Dermis blood vessel endothelial cell (primary cell): ENCODE data around the gene RALA. TPM values are rescaled to one million over a fixed set of nuclear protein-coding genes. Genes with fewer than 3 reads are reported as not detected.
A peak's percentile ranks its signal among the peaks of the same experiment; 100 is the strongest.

Experiments used
- DNase-seq: peaks from one replicate; pipeline ENCODE4 v3.0.0; 2010
- total RNA-seq: library from RNA; depleted of rRNA; stranded (reverse); fragments of >200 nt; gene quantifications from 2 replicates; pipeline ENCODE4 v1.2.3, GENCODE V29; 2014

RALA gene
- 36.9 and 49.4 TPM in 2 replicates for total RNA-seq

GRCh38 chr7:39623047-39623731, at the start of gene RALA:
TSS of gene RALA (plus strand) at chr7:39623572. CDS start at chr7:39686668, 63,096 bp downstream.
- peak; percentile 89 for DNase-seq

DNA sequence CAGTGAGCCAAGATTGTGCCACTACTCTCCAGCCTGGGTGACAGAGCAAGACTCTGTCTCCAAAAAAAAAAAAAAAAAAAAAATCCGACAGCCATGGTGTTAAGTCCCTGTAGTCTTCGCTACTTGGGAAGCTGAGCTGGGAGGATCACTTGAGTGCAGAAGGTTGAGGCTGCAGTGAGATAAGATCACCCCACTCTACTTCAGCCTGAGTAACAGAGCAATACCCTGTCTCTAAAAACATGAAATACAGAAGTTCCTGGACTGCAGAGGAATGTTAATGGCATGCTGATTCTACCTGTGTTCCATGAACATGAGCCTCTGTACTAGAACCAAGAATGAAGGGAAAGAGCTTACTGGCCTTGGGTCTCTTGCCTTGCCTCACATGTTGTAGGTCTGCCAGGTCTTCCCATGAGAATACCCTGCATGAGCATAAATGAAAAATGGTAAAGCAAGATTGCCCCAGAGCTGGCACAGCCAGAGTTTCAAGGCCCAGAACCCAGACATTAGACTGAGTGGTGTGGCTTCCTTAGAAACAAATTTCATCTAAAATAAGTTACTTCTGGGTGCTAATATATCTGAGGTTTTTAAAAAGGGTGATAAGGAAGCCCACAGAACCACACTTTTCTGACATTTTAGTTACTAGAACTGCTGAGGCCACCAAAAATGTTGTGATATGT, 48.6 kb upstream of the RALA start:
- no peak for DNase-seq

DNA sequence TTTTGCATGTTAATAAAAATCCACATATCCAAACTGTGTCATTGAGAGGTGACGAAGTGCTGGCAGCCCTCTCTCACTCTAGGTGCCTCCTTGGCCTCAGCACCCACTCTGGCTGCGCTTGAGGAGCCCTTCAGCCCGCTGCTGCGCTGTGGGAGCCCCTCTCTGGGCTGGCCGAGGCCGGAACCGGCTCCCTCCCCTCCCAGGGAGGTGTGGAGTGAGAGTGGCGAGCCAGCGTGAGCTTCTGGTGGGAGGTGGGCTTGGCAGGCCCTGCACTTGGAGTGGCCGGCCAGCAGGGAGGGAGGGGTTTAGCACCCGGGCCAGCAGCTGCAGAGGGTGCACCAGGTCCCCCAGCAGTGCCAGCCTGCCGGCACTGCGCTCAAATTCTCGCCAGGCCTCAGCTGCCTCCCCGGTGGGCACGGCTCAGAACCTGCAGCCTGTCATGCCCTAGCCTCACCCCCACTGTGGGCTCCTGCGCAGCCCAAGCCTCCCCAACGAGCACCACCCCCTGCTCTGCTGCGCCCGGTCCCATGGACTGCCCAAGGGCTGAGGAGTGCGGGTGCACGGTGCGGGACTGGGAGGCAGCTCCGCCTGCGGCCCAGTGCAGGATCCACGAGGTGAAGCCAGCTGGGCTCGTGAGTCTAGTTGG, 46.0 kb upstream of the RALA start:
- DNase-seq = no peak

DNA sequence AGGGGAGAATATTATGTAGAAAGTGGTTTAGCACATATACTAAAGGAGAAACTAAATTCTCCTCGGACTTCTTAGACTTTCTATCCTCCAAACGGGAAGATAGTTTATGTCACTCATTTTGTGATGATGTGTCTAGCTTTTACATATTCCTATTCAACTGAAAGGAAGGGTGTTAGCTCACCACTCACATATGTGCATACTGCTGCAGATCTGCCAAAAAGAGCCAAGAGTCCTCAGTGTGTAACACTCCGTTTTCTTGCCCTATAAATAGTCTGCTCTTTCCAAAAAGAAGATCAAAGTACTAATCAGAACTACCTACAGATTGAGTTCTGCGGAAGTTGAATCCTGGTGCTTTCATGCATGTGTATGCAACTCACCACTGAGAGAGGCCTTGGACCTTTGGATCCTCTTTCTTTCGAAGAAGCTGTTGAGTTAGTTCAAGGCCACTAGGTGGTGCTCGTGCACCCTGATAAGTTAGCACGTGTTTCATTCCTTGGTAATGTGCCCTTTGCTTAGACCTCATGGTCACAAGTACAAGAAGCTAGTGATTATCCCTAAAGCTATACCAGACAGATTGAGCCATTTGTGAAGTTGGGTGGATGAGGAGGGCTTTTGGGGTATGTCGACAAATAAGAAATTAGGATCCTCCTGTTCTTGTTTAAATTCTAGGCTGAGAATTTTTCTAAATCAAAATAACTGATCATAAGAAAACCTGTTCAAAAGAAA, 43.1 kb upstream of the RALA start:
- DNase-seq = peak; percentile 98

DNA sequence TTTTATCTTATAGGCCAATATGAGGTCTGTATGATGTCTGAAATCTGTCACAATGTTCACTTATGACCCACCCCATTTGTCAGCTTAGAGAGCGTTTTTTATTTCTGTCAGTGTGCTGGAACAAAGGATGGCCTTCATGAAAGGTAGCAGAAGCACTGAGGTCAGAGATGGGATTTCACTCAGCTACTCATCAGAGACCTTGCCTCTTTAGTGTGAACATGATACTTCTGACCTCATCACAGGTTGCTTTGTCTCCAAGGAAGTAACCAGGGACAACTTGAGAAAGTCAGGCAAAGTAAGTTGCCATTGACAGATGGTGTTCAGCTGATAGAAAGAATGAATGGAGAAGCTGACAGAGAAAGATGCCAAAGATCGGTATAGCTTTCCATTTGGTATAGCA, 40.8 kb upstream of the RALA start:
- DNase-seq = no peak

DNA sequence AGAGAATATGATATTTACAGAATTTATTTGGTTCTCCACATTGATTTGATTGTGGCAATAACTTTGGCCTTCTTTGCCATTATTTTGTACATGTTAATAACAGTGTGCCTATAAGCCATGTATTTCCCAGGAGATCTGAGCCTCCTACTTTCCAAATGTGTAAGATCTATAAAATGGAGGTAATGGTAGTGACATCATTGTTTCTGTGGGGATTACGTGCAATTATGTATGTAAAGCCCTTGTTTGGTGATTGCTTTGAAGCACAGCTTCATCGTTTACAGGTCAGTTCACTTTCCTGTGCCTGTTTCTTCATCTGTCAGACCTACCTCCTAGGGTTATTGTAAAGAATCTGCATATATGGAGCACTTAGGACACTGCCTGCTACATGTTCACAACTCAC, 39.8 kb upstream of the RALA start:
- DNase-seq = no peak

- no peak for DNase-seq
Observed at GRCh38 chr7:39587393-39587792, 36.0 kb upstream of the RALA start.

GRCh38 chr7:39588416-39588815, 35.0 kb upstream of the RALA start:
- no peak for DNase-seq

DNA sequence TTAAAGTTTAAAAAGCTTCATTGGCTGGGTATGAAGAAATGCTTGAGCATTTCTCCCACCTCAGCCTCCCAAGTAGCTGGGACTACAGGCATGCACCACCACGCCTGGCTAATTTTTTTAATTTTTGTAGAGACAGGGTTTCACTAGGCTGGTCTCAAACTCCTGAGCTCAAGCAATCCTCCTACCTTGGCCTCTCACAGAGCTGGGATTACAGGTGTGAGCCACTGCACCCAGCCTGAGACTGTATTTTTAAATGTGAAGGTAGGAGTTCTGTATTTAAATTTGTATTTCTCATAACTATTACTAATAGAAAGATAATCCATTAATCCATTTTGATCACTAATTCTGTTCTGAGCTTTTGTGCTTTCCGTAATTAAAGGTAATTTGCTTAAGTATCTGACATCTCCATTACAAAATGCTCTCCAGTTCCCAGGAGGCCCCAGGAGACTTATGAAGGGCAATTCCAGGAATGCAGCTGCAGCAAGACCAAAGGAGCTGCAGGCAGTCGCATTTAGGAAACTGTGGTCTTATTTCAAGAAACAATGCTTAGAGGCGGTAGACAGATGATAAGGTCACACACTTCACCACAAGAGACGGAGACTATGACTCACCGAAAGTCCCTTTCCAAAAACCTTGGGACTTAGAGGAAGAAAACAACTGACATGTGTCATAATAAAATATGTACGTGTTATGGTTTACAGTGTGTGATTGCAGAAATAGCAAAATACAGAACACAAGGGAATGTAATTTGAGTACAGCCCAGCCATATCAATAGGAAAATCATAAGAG, 33.9 kb upstream of the RALA start:
- peak; percentile 96 for DNase-seq

GRCh38 chr7:39592586-39592985, 30.8 kb upstream of the RALA start:
- DNase-seq = peak; percentile 75

GRCh38 chr7:39594988-39595620, 28.3 kb upstream of the RALA start:
- peak; percentile 91 for DNase-seq

DNA sequence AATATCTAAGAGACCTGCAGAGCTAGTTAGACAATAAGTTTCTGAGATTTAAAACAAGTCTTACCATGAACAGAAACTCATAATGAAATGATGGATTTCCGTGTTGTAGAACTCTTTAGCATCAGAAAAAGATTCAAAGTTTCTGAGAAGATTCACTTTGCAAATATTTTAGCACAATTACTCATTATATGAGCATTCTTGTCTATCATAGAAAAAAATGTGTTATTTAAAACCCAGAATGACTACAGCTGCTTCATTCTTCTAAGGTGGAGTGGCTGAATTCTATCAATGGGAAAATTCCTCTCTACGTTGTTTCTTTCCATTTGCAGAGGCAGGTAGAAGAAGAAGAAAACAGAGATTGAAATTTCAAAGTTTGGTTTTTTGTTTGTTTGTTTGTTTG, 21.0 kb upstream of the RALA start:
- DNase-seq = no peak

DNA sequence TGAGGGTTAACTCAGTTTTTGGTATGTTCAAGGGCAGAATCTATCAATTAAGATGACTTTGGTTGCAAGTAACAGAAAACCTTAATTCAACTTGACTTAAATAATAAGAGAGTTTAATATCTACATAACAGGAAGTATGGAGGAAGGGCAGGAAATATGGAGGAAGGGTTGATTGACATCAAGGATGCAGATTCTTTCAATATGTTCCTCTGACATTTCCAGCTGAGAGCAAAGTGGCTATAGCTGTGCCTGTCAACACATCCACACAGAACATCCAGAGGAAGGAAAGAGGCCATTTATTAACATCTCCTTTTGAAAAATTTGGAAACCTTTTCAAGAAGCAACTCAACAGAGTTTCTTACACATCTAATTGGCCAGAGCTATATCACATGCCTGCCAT, 19.4 kb upstream of the RALA start:
- DNase-seq = peak; percentile 66

DNA sequence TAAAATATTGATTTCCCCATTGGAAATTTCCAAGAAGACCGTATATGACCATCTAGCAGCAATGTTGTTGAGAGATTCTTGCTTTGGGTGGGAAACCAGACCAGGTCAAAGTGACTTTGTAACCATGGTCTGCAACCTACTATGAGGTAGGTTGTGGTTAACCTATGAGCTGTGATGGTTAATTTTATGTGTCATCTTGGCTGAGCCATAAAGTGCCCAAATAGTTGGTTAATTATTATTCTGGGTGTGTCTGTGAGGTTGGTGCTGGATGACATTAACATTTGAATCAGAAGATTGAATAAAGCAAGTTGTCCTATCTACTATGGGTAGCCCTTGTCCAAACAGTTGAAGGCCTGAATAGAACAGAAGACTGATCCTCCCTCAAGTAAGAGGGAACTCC, 18.3 kb upstream of the RALA start:
- DNase-seq = no peak

DNA sequence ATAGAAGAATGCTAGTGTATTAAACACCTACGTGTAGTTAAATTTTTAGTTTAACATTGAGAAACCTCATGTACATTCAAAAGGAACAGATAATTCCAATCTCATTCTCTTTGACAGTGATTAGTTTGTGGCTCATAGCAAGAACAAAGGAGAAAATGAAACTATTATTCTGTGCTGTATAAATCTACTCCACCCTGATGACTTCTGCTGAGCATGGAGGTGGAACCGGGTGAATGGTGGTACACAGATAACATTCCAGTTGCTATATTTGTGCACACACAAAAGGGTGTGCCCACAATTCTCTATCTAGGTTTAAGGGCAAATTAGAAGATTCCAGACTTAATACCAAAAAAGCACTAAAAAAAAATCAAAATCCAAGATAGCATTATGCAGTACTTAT, 17.0 kb upstream of the RALA start:
- DNase-seq = no peak

DNA sequence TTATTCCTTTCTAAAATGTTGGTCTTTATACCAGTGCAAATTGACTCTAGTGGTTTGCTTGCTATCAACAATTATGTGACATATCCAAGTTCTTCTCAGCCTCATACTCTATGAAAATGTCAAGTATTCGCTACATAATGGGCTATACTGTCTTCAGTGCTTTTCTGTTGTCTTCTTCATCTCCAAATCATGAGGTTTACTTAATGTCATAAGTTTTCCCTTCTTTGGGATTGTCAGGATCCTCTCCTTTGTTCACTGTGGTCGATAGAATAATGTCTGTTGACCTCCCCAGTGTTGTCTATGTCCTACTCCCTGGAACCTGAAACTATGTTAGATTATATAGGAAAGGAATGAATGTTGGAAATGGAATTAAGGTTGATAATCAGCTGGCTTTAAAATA, 16.4 kb upstream of the RALA start:
- no peak for DNase-seq

DNA sequence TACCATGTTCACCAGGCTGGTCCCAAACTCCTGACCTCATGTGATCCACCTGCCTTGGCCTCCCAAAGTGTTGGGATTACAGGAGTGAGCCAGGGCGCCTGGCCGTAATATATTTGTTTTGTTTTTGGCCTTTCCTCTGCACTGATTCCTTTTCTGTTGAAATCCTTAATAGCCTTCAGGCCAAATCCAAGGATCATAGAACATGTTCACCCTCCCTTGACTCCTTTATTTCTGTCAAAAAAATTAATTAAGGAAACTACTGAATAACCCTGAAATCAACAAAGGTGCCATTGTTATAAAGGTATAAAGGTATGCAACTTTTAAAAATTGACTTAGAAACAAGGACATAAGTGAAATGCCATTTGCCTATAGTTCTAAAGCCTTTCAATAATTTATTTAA, 15.5 kb upstream of the RALA start:
- no peak for DNase-seq

DNA sequence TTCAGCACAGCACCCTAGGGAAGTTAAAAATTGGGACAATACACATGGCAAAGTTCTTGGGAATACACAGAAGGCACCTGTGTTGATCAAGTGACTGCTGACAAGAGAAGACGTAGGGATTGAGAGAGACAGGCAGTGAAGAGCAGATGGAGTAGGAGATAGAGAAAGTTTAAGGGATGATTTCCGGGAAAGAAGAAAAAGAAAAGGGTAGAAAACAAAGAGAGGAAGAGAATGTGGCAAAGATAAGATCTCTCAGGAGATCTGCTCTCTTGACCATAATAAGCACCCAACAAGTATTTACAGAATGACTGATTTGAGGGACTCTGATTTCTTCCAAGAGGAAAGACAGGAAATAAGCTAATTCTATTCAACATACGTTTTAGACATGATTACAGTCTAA, 15.1 kb upstream of the RALA start:
- peak; percentile 64 for DNase-seq

DNA sequence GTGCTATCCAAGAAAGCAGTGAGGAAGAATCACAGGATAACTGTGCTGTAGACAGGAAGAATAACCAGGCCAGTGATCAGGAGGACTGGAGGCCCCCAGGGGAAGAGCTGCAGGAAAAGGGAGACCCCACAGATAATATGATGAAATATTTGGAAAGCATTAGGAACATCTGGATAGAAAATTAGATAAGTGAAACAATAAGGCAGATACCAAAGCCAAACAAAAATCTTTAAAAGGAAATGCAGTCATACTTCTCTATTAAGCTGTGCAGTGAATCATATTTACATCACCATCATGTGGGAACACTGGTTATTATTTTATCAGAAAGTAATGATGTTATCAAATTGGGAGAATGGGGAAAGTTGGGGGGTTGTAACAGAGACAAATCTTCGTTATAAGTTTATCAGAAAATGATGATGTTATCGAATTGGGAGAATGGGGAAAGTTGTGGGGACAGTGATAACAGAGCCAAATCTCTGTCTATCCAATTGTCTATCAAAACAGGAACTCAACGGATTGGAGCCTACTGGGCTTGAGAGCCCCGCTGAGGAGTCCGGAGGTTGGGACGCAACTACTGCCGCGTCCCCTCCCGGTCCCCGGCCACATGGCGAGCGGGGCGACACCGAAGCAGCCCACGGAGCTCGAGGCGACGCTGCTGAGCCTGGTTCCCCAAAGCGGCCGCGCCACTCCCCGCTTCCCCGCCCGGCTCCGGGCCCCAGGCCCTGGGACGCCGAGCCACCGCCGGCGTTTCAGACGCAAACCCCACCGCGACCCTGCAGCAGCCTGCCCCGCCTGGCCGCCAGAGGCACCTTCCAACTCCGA, 14.0 kb upstream of the RALA start:
- peak; percentile 77 for DNase-seq

GRCh38 chr7:39609935-39610263, 13.5 kb upstream of the RALA start:
- no peak for DNase-seq

DNA sequence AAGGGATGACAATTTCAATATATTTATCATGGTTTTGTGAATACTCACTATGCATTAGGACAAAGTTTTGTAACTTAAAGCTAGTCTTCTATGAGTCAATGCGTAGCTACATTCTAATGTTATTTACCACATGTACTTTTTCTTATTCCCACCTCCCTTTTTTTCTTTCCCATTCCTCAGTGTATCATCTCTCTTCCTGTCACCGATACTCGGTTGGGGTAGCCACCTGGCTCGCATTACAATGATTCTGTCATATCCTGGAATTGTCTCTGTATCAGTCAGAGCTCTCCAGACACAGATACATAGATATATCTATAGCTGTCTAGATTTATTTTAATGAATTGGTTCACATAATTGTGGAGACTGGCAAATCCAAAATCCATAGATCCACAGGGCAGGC, 9.8 kb upstream of the RALA start:
- peak; percentile 78 for DNase-seq
